Thoracic aorta (tissue), 2 donors: ENCODE results near the gene EDN3. TPM values are rescaled to one million over a fixed set of nuclear protein-coding genes. Genes with fewer than 3 reads are reported as not detected.

Experiments used
- ATAC-seq: fragments of 150-250 bp; one replicate; pipeline ENCODE4 v1.8.0; 2017; ENCODE audit warnings: low read depth; ENCODE audit not compliant: insufficient number of reproducible peaks, low FRiP score
- DNase-seq: peaks from one replicate; pipeline ENCODE4 v3.0.0-alpha.2; 2020; ENCODE audit warnings: low spot score
- H3K27ac ChIP-seq, 2 donors: fragments of 200-600 bp; sonication (generic); 1 replicate in 1 of 2; 2 replicates in 1 of 2; pipeline ENCODE4 v1.5.1; 2016; ENCODE audit warnings: mild to moderate bottlenecking in 2 of 2, moderate library complexity in 2 of 2
- H3K27me3 ChIP-seq: fragments of 200-600 bp; sonication (generic); replicated peaks from 2 replicates; pipeline ENCODE4 v1.6.0; 2016; ENCODE audit warnings: mild to moderate bottlenecking; ENCODE audit not compliant: insufficient read depth
- H3K36me3 ChIP-seq: fragments of 200-600 bp; sonication (generic); one replicate; pipeline ENCODE4 v1.5.1; 2016
- H3K4me1 ChIP-seq, 2 donors: fragments of 200-600 bp; sonication (generic); 1 replicate in 1 of 2; 2 replicates in 1 of 2; pipeline versions ENCODE4 v1.5.1 to v1.6.0; 2016; ENCODE audit warnings: low read depth in 2 of 2, mild to moderate bottlenecking in 1 of 2; ENCODE audit not compliant: control insufficient read depth in 1 of 2
- H3K4me3 ChIP-seq: fragments of 200-600 bp; sonication (generic); 2 replicates; pipeline ENCODE4 v1.5.1; 2016; ENCODE audit warnings: mild to moderate bottlenecking
- H3K9me3 ChIP-seq: fragments of 200-600 bp; sonication (generic); 2 replicates; pipeline ENCODE4 v1.5.1; 2016
- total RNA-seq, 2 donors: library from RNA; depleted of rRNA; stranded (reverse); fragments of >200 nt; gene quantifications; one replicate each; pipeline versions ENCODE4 v1.1.0 to v1.2.3, GENCODE V29; 2016
- TF ChIP-seq, protein P1 (sequence below): fragments of 200-600 bp; sonication (generic); IDR thresholded peaks from one replicate; pipeline ENCODE4 v1.5.1; 2019; ENCODE audit warnings: antibody characterized with exemption

The EDN3 gene
- total RNA-seq, 2 donors from 2014 or later, result not detected

DNA sequence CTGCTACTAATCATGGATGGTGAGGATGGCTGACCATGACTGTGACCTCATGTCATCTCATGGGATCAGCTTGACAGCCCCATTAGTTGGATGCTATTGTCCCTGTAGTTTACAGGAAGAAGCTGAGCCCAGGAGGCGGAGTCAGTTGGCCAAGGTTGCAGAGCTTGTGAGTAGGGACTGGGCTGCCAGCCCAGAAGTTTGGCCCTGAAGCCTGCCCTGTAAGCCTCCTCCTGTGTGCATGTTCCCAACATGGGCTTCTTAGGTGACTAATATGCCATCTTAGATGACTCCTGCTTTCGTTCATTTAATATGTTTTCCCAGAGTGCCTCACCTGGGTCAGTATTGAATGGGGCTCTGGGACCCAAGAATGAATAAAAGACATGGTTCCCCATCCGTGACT is 6.9 kb downstream of the EDN3 start:
- no peak overlapping the region for H3K27ac ChIP-seq
- no peak for ATAC-seq

DNA sequence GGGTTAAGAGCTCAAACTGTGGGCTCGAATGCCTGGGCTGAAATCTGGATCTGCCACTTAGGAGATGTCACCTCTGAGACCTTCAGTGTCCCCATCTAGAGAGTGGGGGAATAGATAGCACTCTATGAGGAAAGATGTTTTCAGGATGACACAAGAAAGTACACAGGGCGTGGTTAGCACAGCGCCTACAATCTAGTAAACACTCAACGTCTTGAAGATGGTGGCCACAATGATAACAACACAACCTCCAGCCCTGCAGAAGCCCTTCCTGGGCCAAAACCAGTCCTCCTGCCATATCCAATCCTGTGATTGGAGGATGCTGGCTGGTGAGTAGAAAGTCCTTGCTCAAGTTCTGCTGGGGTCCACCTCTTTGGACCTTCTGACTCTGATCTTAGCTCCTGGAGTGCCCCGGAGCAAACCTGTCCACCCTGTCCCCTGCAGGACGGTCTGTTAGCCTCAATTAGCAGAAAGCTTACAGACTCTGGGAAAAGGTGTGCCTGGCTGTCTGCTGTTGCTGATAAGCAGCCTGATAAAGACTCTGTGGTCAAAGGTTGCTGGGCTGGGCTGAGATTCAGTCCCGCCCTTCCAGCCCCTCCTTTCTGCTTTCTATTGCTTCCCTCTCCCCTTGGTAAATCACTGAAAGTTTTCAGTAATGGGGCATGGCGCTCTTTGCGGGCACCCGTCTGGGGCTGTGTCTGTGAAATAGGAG is 8.2 kb downstream of the EDN3 start:
- H3K9me3 ChIP-seq, result no peaks in the 10 kb centered on the region
- DNase-seq, result no peak
- H3K27ac ChIP-seq, result no peak overlapping the region
- H3K4me1 ChIP-seq, result no peaks in the 10 kb centered on the region
- no peak overlapping the region for H3K4me3 ChIP-seq
- no peaks in the 10 kb centered on the region for H3K27me3 ChIP-seq
- H3K36me3 ChIP-seq, result no peaks in the 10 kb centered on the region
- TF ChIP-seq, protein P1, sequence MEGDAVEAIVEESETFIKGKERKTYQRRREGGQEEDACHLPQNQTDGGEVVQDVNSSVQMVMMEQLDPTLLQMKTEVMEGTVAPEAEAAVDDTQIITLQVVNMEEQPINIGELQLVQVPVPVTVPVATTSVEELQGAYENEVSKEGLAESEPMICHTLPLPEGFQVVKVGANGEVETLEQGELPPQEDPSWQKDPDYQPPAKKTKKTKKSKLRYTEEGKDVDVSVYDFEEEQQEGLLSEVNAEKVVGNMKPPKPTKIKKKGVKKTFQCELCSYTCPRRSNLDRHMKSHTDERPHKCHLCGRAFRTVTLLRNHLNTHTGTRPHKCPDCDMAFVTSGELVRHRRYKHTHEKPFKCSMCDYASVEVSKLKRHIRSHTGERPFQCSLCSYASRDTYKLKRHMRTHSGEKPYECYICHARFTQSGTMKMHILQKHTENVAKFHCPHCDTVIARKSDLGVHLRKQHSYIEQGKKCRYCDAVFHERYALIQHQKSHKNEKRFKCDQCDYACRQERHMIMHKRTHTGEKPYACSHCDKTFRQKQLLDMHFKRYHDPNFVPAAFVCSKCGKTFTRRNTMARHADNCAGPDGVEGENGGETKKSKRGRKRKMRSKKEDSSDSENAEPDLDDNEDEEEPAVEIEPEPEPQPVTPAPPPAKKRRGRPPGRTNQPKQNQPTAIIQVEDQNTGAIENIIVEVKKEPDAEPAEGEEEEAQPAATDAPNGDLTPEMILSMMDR, result no peak
- ATAC-seq, result no peak

More for the DNA sequence above, 6.9 kb downstream of the EDN3 start:
- Histone ChIP-seq H3K36me3 (no peaks in the 10 kb centered on the region), H3K9me3 (no peaks in the 10 kb centered on the region), H3K27me3 (no peaks in the 10 kb centered on the region), H3K4me3 (no peak overlapping the region), H3K4me1 (no peaks in the 10 kb centered on the region)
- TF ChIP-seq, protein P1, result no peak
- no peak for DNase-seq

DNA sequence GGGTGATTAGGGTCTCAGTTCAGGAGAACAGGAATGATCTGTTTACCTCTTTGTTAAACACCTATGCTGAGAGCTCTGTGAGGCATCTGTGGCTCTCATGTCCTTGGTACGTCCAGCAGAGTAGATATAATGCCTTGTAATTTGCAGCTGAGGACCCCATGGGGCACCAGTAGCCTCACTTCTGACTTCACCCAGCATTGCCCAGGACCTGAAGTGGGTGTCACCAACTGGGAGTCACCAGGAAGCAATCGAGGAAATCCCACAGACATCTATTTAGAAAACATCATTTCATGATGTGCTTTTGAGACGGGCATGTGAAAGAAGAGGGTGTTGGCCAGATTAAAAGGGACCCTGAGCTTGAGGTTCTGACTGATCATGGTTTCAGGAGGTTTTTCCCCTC is 8.8 kb downstream of the EDN3 start:
- Histone ChIP-seq H3K4me3 (no peak overlapping the region), H3K27ac (no peak overlapping the region), H3K27me3 (no peaks in the 10 kb centered on the region), H3K36me3 (no peaks in the 10 kb centered on the region), H3K9me3 (no peaks in the 10 kb centered on the region), H3K4me1 (no peaks in the 10 kb centered on the region)
- DNase-seq, result no peak
- TF ChIP-seq, protein P1, result no peak
- no peak for ATAC-seq

DNA sequence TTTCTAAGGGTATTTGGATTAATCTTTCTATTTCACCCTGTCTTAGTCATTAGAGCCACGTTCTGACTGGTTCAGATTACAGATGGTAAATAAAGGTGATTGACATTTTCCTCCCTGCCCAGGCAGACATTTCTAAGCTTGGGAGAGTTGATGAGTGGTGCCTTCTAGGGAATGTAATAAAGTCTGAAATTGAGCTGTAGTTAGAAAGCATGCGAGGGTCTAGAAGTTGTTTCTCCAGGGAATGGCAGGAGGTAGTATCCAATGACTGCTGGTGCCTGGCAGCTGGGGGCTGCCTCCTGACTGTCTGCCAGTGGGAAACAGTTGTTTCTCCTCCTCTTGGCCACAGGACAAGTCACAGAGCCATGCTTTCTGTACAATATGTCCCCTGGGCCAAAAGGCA is 14.6 kb downstream of the EDN3 start:
- ATAC-seq (no peak), DNase-seq (no peak)
- Histone ChIP-seq H3K4me1 (no peaks in the 10 kb centered on the region), H3K9me3 (no peaks in the 10 kb centered on the region), H3K36me3 (no peaks in the 10 kb centered on the region), H3K4me3 (no peak overlapping the region), H3K27ac (no peak overlapping the region), H3K27me3 (no peaks in the 10 kb centered on the region)
- TF ChIP-seq, protein P1, result no peak

DNA sequence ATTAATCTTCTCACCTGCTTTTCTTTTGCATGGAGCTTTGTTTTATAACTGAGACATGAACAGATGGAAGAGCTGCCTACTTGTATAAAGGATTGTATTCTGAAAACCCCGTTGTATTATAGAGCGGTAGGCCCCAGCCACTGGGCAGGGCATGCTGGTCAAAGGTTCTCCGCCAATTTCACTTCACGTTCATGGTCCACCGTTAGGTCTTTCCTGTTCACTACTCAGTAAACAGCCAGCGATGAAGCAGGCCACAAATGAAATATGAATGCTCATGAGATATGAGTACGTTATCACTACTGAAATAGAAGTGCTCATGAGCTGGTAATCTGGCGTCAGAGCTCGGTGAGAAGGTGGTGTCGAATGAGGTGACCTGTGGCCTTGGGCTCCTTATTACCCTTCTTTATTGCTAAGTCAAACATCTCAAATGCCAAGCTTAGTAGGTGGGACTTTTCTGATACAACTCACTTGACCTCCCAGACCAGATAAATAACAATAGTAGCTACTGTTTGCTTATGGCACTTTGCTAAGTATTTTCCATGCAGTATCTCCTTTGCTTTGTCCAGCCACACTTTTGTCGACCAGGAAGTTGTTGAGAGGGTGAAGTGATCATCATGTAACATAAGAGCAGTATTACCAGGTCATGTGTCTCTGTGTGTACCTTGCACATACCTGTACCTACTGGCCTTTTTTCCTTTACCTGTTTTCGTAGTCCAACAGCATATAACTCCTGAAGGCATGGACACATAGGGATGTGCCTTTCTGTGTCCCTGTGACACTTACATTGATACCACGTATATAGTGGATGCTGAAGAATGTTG is 16.7 kb downstream of the EDN3 start:
- no peaks in the 10 kb centered on the region for H3K36me3 ChIP-seq
- no peaks in the 10 kb centered on the region for H3K9me3 ChIP-seq
- no peak overlapping the region for H3K27ac ChIP-seq
- no peaks in the 10 kb centered on the region for H3K4me1 ChIP-seq
- no peak for DNase-seq
- no peak overlapping the region for H3K4me3 ChIP-seq
- no peaks in the 10 kb centered on the region for H3K27me3 ChIP-seq
- ATAC-seq, result no peak
- TF ChIP-seq, protein P1, result no peak
